ENCODE measurements around the gene CPT1B.

DNA sequence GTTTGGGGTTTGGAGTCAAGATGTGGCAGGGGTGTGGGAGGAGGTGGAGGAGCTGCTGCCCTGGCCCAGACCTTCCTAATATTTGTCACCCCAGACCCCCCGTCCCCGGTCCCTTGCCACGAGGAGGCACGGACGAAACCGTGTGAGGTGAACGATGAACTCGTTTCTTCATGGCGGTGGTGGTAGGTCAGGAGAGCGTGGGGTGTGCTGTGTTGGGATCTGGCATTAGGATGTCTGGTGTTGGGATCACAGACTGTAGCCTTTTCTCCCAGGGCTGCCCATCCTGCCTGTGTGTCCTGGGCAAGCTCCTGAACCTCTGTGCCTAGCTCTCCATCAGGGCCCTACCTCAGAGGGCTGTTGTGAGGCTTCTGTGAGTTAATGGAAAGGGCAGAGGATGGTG, 30.8 kb upstream of the CPT1B start:
- TF ChIP-seq CTCF (IDR thresholded peaks at IDR 0.05) = no peak
- TF ChIP-seq ZFX (IDR thresholded peaks at IDR 0.05; ENCODE audit: borderline replicate concordance) = no peak

Data from 22Rv1 (cell line).